SU-DHL-6 (cell line): Measurements from ENCODE around the gene XYLT1.

ENCODE experiments used
- EZH2phosphoT487 ChIP-seq: fragments of 200-600 bp; sonication (generic), shearing (Covaris generic); conservative IDR thresholded peaks from 2 replicates; pipeline ENCODE4 v1.6.1; 2018; ENCODE audit warnings: mild to moderate bottlenecking, antibody characterized with exemption, low read length, moderate library complexity, mixed read lengths
- TF ChIP-seq, protein P1 (sequence below): fragments of 200-600 bp; sonication (generic); IDR thresholded peaks from one replicate; pipeline ENCODE4 v1.5.1; 2017; ENCODE audit warnings: antibody characterized with exemption, mild to moderate bottlenecking, low read length, moderate library complexity; ENCODE audit not compliant: insufficient read depth, poor library complexity, severe bottlenecking

DNA sequence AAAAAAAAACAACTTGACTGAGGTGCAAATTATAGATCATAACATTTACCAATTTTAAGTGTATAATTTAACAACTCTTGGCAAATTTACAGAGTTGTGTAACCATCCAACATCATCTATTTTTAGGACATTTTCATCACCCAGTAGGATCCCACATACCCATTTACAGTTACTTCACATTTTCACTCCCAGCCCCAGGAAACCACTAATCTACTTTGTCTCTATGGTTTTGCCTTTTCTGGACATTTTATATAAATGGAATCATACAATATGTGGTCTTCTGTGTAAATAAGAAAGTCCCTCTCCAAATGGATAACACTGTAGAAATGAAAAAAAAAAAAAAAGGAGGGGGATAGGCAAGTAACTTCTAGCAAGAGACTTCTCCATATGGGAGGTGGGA is 26.1 kb upstream of the XYLT1 start:
- TF ChIP-seq, protein P1, sequence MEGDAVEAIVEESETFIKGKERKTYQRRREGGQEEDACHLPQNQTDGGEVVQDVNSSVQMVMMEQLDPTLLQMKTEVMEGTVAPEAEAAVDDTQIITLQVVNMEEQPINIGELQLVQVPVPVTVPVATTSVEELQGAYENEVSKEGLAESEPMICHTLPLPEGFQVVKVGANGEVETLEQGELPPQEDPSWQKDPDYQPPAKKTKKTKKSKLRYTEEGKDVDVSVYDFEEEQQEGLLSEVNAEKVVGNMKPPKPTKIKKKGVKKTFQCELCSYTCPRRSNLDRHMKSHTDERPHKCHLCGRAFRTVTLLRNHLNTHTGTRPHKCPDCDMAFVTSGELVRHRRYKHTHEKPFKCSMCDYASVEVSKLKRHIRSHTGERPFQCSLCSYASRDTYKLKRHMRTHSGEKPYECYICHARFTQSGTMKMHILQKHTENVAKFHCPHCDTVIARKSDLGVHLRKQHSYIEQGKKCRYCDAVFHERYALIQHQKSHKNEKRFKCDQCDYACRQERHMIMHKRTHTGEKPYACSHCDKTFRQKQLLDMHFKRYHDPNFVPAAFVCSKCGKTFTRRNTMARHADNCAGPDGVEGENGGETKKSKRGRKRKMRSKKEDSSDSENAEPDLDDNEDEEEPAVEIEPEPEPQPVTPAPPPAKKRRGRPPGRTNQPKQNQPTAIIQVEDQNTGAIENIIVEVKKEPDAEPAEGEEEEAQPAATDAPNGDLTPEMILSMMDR: no peak
- no peak for TF ChIP-seq EZH2phosphoT487
